ENCODE results near the gene DNAJC4. TPM values are rescaled to one million over a fixed set of nuclear protein-coding genes. Genes with fewer than 3 reads are reported as not detected.
A peak's percentile ranks its signal among the peaks of the same experiment; 100 is the strongest.

The DNAJC4 gene
- total RNA-seq (2014; rRNA removed; shearing (Covaris generic)) = 2.9 and 11.1 TPM in 2 replicates
- polyA plus RNA-seq (2015; cell fraction: cytosol; rRNA removed) = 25.7 and 29.8 TPM in 2 replicates
- polyA plus RNA-seq (2015; cell fraction: nucleus; rRNA removed) = 25.5 and 30.7 TPM in 2 replicates

DNA sequence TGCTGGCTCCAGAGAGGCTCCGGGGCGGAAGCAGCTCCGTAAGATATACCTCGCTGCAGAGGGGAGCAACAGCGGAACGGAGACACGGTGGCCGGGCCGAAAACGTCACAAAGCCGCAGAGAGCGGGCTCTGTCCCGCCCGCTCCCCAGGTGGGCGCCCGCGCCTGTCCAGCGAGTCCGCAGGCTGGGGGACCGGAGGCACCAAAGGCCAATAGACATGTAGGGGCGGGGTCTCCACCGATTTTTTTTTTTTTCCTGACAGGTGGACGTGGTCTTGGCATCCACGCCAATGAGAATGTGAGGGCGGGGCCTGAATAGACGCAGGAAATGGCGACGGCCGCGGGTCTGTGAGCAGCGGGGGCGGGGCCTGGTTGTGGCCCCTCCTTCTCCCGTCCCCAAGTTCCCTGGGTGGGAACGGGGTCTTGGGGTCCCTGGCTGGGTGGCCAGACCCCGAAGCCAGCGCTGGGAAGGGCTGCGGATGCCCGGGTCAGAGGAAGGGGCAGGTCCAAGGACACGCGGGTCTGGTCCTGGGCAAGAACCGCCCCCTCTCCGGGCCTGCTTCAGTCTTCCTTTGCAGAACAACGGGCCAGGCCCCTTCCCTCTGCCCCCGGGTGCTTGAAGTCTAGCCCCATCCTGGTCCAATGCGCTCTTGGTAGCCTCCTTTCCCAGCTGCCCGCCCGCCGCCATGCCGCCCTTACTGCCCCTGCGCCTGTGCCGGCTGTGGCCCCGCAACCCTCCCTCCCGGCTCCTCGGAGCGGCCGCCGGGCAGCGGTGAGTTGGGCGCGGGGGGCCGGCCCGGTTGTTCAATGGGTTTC lies at the start of gene DNAJC4:
Gene DNAJC4 (plus strand): TSS at position 378 of the 814 bp plus-strand sequence. CDS start 307 bp downstream, at position 685.
- DNase-seq (ENCODE audit: low read depth) = peak; percentile 90

DNA sequence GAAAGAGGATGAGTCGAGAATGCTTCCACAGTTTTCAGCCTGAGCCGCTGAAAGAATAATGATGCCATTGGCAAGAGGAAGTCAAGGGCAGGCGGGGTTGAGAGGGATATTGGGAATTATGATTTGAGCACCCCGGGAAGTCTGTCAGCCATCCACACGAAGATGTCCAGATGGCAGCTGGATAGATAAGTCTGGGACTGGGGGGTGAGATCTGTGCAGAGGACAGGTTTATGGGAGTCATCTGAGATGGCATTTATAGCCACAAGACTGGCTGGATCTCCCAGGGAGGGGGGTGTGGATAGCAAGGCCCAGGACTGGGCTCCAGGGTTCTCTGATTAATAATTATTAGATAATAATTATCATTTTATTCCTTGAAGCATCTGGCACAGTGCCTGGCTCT lies 49.5 kb upstream of the DNAJC4 start:
- DNase-seq (ENCODE audit: low read depth) = no peak

DNA sequence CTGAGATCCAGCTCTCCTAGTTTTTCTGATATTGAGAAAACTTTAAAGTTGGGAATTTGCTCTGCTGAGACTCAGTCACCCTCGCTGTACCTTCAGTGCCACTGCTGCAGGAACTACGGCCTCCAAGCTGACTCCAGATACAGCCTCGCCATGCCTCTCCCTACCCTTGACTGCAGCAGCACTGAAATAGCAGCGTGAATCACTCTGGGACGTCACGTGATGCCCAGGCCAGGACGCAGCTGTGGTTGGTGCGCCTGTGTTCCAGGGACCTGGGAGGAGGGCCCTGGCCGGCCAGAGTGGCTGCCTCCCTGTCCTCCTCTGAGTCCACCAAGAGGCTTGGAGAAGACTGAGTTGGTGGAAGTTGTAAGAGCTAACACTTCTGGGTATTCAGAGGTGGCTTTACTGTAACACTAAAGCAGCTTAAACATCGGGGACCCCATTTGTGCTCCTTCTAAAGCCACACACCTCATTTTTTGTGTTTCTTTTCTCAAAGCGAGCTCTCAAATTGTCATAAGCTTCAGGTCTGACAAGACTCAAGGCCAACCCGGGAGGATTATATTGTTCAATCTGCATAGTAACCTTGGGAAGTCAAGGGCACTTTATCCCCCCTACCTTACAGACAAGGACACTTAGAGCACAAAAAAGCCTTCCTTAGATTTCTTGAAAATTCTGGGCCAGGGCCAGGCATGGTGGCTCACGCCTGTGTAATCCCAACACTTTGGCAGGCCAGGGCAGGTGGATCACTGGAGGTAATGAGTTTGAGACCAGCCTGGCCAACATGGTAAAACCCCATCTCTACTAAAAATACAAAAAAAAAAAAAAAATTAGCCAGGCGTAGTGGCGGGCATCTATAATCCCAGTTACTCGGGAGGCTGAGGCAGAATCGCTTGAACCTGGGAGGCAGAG lies 48.6 kb upstream of the DNAJC4 start:
- peak; percentile 94 for DNase-seq (ENCODE audit: low read depth)

- no peak for DNase-seq (ENCODE audit: low read depth)
Observed at GRCh38 chr11:64183890-64184289, 46.5 kb upstream of the DNAJC4 start.

DNA sequence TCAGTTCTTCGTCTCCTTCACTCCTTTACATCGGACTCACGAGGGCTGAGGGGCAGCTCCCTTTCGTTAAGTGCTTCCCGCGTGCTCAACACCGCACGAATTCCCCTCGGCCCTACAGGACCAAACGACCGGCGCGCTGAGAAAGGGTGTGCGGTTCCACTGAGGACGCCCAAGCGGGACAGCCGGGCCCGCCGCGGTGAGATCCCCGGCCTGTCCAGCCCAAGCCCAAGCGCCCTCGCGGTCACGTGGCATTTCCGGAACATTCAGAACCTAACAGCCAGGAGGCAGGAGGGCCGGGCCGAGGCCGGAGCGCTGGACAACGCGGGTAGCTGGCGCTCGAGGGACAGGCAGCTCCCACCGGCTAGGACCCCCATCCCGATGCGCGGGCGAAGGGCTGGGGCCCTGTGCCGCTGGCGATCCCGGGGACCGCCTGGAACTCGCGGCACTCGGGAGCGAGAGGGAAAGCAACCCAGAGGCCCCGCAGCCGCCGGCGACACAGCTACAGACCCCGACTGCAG lies 45.1 kb upstream of the DNAJC4 start:
- DNase-seq (ENCODE audit: low read depth) = no peak

DNA sequence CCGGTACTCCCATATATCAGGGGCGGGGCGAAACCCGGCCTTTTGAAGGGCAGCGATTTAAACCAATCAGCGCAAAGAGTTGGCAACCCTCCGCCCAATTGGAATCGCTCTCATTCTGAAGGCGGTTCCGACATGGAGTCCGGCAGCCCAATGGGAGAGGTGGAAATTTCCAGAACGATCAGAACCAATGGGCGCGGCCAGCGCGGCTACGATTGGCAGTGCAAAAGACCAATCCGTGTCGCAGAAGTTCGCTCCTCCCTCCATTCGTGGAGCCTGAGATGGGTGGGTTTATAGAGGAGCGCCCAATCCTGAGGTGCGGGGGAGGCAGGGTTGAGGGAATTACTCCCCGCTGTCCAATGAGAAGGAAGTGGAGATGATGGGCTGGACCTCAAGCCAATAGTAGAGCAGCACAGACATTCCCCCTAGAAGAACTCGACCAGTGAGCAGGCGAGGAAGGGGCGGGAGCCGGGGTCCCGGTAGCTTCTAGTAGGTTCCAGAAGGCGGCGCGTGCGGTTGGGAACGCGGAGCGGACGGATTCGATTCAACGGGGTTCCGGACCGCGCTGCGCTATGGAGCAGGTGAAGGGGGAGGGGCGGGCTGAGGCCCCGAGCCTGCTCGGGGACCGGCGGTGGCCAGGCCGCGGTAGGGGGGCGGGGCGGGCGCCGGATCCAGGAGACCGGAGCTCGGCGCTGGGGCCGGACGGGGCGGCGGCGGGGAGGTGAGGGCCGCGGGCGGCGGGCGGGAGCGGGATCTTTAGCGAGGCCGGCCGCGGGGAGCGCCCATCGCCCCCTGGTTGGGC lies 44.5 kb upstream of the DNAJC4 start, which contains the start of gene STIP1:
Gene STIP1 (plus strand): TSS at position 479 of the 799 bp plus-strand sequence. CDS start 91 bp downstream, at position 570.
- peak; percentile 100 for DNase-seq (ENCODE audit: low read depth)

GRCh38 chr11:64186492-64187165 lies 43.7 kb upstream of the DNAJC4 start:
- DNase-seq (ENCODE audit: low read depth) = no peak

- no peak for DNase-seq (ENCODE audit: low read depth)
Observed at GRCh38 chr11:64192434-64192833, 37.9 kb upstream of the DNAJC4 start.

DNA sequence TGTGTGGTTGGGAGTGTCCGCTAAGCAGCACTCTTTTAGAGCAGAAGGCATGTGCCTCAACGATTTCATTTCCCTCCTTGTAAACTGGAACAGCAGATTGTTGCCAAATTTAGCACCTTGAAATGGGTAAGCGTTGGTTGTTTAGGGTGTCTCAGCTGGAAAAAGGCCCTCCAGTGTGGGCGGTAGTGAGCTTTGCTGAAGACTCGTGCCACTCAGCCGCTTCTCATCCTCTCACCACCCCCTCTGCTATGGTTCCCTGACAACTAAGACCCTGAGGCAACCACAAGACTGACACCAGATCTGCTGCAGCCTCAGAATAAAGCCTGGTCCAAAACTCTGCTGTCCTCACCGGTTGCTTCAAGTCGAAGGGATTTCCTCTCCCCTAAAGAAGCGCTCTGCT lies 33.7 kb upstream of the DNAJC4 start:
- no peak for DNase-seq (ENCODE audit: low read depth)

GRCh38 chr11:64198511-64198910 lies 31.8 kb upstream of the DNAJC4 start:
- no peak for DNase-seq (ENCODE audit: low read depth)

GRCh38 chr11:64201543-64201942 lies 28.8 kb upstream of the DNAJC4 start:
- no peak for DNase-seq (ENCODE audit: low read depth)

GRCh38 chr11:64202992-64203391 lies 27.4 kb upstream of the DNAJC4 start:
- DNase-seq (ENCODE audit: low read depth) = no peak

DNA sequence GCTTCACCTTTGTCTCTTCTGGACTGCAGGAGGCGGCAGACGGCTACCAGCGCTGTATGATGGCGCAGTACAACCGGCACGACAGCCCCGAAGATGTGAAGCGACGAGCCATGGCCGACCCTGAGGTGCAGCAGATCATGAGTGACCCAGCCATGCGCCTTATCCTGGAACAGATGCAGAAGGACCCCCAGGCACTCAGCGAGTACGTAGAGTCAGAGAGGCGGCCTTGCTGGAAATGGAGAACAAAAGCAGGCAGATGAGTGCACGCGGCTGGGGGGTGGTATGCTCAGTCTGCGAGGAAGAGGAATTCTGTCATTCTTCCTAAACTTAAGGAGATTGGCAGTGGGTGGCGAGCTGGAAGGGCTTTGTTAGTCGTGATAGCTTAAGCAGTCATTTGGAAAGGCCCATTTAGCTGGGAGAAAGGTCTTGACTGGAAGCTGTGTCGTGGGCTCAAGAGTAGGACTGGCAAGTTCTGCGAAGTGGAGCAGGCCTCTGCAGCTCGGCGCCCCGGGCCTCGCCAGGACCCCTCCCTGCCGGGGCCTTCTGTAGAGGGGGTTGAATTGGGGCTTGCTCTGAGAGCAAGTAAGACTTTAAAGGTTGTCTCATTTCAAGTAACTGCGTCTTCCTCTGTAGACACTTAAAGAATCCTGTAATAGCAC lies 26.8 kb upstream of the DNAJC4 start:
- no peak for DNase-seq (ENCODE audit: low read depth)

DNA sequence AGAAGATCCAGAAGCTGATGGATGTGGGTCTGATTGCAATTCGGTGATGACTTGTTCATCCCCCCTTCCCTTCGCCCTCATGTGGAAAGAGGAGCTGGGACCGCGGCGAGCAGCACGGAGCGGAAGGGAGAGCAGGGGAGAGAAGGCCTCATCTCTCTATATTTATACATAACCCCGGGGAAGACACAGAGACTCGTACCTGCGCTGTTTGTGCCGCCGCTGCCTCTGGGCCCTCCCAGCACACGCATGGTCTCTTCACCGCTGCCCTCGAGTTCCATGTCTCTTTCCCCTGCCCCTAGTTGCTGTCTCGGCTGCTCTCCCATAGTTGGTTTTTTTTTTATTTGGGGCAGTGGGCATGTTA lies 26.3 kb upstream of the DNAJC4 start:
- no peak for DNase-seq (ENCODE audit: low read depth)

DNA sequence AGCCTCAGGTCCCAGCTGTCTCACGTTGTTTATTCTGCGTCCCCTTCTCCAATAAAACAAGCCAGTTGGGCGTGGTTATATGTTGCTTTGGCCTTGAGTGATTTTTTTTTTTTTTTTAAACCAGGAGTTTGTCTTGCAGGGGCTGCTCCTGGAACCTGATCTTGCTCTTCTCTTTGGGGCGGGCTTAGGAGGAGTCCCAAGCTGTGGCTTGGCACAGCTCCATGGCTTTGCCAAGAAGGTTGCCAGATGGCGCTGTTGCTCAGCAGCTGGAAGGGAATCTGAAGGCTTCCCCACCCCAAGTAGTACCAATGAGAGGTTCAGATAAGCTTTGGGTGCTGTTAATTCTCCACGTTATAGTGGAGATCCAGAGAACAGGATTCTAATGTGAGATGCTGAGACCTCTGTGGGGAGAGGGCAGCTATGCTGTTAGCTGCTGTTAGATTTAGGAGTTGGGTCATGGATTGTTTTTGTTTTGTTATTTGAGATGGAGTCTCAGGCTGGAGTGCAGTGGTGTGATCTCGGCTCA lies 25.8 kb upstream of the DNAJC4 start:
- DNase-seq (ENCODE audit: low read depth) = peak; percentile 93

DNA sequence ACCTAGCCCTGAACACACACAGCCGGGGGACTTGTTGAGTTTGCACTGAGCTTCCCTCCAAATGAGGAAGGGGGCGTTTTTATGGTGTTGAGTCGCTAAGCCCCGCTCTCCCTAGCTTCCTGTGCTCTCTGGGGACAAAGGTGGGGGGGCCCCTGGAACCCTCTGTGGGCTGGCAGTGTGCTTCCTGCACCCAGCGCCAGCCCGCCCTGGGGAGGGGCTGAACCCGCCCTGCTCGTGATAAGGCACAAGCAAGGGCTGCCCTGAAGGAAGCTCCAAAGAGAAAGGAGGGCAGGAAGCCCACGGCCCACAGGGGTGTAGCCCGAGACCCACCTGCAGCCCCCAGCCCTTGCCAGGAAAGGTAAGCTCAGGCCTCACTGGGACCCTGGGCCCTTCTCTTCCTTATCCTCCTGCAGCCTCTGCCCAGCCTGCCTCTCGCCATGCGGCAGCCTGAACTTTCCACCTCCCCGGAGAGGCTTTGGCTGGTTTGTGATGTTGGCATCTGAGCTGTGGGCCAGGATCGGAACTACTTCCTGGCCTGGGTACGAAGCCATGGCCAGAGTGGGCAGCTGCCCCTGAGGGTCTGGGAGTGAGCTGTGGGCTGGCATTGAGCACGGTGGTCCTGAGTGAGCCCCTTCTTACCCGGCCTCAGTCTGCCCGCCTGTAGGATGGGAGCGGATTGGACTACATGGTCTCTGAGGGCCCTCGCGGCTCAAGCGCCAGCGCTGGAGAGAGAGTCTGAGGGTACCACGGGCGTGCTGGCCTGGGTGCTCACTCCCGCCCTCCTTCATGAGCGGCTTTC lies 23.7 kb upstream of the DNAJC4 start, which contains the start of gene FERMT3:
Gene FERMT3 (plus strand): TSS at position 265 of the 799 bp plus-strand sequence. CDS start 644 bp downstream, outside the sequence.
- no peak for DNase-seq (ENCODE audit: low read depth)

- DNase-seq (ENCODE audit: low read depth) = peak; percentile 72
Observed at GRCh38 chr11:64207256-64208085, 22.9 kb upstream of the DNAJC4 start.

All from HT1080 (cell line).